Type B pancreatic cell (in vitro differentiated cells): ENCODE data around the gene SH2D1B. TPM values are rescaled to one million over a fixed set of nuclear protein-coding genes. Genes with fewer than 3 reads are reported as not detected.
A peak's percentile ranks its signal among the peaks of the same experiment; 100 is the strongest.

Experiments used
- DNase-seq: peaks from one replicate; pipeline ENCODE4 v3.0.0; 2021; ENCODE audit warnings: mixed read lengths; ENCODE audit not compliant: unreplicated experiment; ENCODE audit errors: extremely low spot score
- H3K27ac Mint-ChIP-seq: 2 replicates; pipeline ENCODE4 v1.8.0; 2021; ENCODE audit warnings: mild to moderate bottlenecking, mixed read lengths
- H3K27me3 Mint-ChIP-seq: 2 replicates; pipeline ENCODE4 v1.8.0; 2021; ENCODE audit warnings: mixed read lengths
- H3K36me3 Mint-ChIP-seq: 2 replicates; pipeline ENCODE4 v1.8.0; 2021; ENCODE audit warnings: mixed read lengths
- H3K4me1 Mint-ChIP-seq: one replicate; pipeline ENCODE4 v1.8.0; 2021; ENCODE audit warnings: mixed read lengths; ENCODE audit not compliant: unreplicated experiment
- H3K4me3 Mint-ChIP-seq: 2 replicates; pipeline ENCODE4 v1.8.0; 2021; ENCODE audit warnings: mild to moderate bottlenecking, mixed read lengths
- H3K9me3 Mint-ChIP-seq: 2 replicates; pipeline ENCODE4 v1.8.0; 2021; ENCODE audit warnings: mixed read lengths
- CTCF ChIP-seq: fragments of 200-600 bp; sonication (generic); conservative IDR thresholded peaks from 2 replicates; pipeline ENCODE4 v1.5.0; 2021; ENCODE audit warnings: antibody characterized with exemption, mild to moderate bottlenecking
- total RNA-seq: library from RNA; stranded (reverse); gene quantifications from 2 replicates; pipeline ENCODE4 v1.2.1, GENCODE V29; 2021; ENCODE audit warnings: low replicate concordance

Gene SH2D1B
- total RNA-seq, 1 donor from 2014 or later, result not detected

- Mint-ChIP-seq H3K27ac (no peak overlapping the region), H3K27me3 (no peaks in the 10 kb centered on the region), H3K4me3 (no peak overlapping the region), H3K4me1 (peaks cover 6% of the 10 kb centered on the region), H3K9me3 (no peaks in the 10 kb centered on the region), H3K36me3 (no peaks in the 10 kb centered on the region)
- no peak for TF ChIP-seq CTCF
- DNase-seq, result no peak
These were observed 37.5 kb downstream of the SH2D1B start for GRCh38 chr1:162374406-162374805.

- H3K36me3 Mint-ChIP-seq, result no peaks in the 10 kb centered on the region
- no peak for TF ChIP-seq CTCF
- DNase-seq, result no peak
- no peak overlapping the region for H3K27ac Mint-ChIP-seq
- H3K9me3 Mint-ChIP-seq, result no peaks in the 10 kb centered on the region
- H3K4me3 Mint-ChIP-seq, result no peak overlapping the region
- H3K4me1 Mint-ChIP-seq, result peaks cover 6% of the 10 kb centered on the region
- H3K27me3 Mint-ChIP-seq, result no peaks in the 10 kb centered on the region
These were observed 38.2 kb downstream of the SH2D1B start for GRCh38 chr1:162373541-162374260.

DNA sequence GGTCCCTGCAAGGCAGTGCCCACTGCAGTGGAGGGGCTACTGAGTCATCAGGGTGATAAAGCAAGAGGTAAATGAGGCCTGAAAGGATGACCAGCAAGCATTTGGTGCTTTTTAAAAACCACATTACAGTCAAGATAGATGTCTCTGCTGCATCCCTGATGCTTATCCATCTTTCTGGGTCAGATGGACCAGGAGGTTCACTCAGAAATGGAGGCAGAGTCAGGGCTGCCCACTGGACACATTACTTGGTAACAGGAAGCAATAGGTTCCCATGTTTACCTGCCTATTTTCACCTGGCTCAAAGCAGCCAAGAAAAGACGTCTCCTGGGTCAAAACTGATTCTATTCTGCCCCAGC is 38.9 kb downstream of the SH2D1B start:
- peaks cover 6% of the 10 kb centered on the region for H3K4me1 Mint-ChIP-seq
- H3K27ac Mint-ChIP-seq, result no peak overlapping the region
- no peak for TF ChIP-seq CTCF
- H3K9me3 Mint-ChIP-seq, result no peaks in the 10 kb centered on the region
- no peaks in the 10 kb centered on the region for H3K36me3 Mint-ChIP-seq
- no peak overlapping the region for H3K4me3 Mint-ChIP-seq
- no peak for DNase-seq
- H3K27me3 Mint-ChIP-seq, result no peaks in the 10 kb centered on the region

GRCh38 chr1:162372159-162373071 is 39.5 kb downstream of the SH2D1B start:
- Mint-ChIP-seq H3K4me3 (no peak overlapping the region), H3K36me3 (no peaks in the 10 kb centered on the region), H3K27ac (peak overlapping the region; percentile 95), H3K27me3 (no peaks in the 10 kb centered on the region), H3K4me1 (peaks cover 6% of the 10 kb centered on the region), H3K9me3 (no peaks in the 10 kb centered on the region)
- no peak for DNase-seq
- TF ChIP-seq CTCF, result no peak

DNA sequence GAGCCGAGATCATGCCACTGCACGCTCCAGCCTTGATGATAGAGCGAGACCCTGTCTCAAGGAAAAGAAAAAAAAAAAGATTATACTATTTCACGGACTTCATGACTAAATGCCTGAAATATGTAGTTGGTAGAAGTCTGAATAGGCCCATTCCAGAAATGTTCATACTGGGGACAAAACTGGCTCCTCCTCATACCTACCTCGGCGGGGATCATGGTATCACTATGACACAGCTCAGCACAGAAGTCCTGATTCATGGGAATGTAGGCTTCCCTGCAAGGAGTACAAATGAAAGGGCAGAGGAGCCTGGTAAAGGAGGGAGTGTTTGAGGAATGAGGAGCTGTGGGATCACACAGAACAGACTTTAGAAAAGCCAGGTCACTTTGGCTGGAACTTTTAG is 40.3 kb downstream of the SH2D1B start:
- H3K27ac Mint-ChIP-seq, result peak overlapping the region; percentile 95
- no peaks in the 10 kb centered on the region for H3K27me3 Mint-ChIP-seq
- H3K4me1 Mint-ChIP-seq, result peaks cover 3% of the 10 kb centered on the region
- no peak for DNase-seq
- TF ChIP-seq CTCF, result no peak
- H3K36me3 Mint-ChIP-seq, result no peaks in the 10 kb centered on the region
- no peak overlapping the region for H3K4me3 Mint-ChIP-seq
- H3K9me3 Mint-ChIP-seq, result no peaks in the 10 kb centered on the region
